ENCODE measurements around the gene PAX6. TPM values are rescaled to one million over a fixed set of nuclear protein-coding genes. Genes with fewer than 3 reads are reported as not detected.
"Not testable (repeated sequence)": the region's sequence is repeated elsewhere in the genome, so short reads cannot be mapped to it uniquely, and the experiment has no call there.

PAX6 gene
- total RNA-seq, 1 experiment from 2014 or later: 22.4 TPM

DNA sequence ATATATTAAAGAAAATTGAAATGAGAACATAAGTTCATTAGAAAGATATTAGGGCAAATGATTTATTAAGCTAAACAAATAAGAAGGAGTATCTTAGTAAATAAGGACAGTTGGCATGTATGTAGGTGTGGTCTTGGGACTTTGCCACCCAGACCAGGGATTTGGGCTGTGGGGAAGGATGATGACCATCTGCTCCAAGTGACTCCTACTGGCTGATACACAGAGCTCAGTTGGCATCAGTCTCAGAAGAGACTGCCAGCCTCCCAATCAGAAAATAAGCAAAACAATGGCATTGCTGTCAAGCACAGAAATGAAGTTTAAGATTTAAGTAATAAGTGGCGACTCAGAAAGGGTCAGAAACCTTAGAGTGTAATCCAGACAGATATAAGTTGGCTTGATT, 49.5 kb downstream of the PAX6 start:
- intact Hi-C loops (cut with micrococcal nuclease; ENCODE audit: unreplicated experiment): no loop called here
- POLR2A ChIA-PET (ENCODE audit: low non-redundant PET): no interaction called here

DNA sequence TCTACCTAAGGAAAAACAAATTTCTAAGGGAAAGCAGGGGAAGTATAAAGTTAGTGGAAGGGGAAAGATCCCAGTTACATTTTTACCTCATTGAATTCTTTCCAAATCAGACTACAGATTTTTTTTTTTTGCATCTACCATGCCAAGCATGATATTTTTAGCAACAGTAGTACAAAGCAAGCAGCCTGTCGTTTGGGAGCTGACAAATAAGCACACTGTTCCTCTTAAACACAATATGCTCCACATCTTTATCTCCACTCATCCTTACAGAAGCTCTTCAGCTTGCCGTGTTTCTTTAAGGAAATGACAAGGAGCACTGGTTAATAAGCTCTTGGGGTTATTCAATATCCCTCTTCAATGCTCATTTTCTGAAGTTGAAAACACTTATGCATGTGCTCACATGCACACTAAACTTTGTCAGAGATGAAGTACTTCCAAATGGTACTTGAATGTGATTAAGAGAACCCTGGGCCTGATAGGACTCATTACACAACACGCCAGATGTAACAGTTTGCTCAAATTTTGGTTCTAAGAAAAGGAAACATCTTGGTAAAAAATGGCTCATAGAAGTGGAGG, 53.8 kb downstream of the PAX6 start:
- intact Hi-C loops (cut with micrococcal nuclease; ENCODE audit: unreplicated experiment): no loop called here
- no peak for DNase-seq (ENCODE audit: low spot score)
- H3K27me3 ChIP-seq (replicated peaks; ENCODE audit: insufficient read depth, low read depth, low read length, poor library complexity): no peaks in the 10 kb centered on the region
- POLR2A ChIA-PET (ENCODE audit: low non-redundant PET): no interaction called here
- no peaks in the 10 kb centered on the region for H3K4me1 ChIP-seq (ENCODE audit: insufficient read depth, low read length, poor library complexity, severe bottlenecking)
- no peak overlapping the region for H3K27ac ChIP-seq (ENCODE audit: low read depth, low read length, poor library complexity, severe bottlenecking)
- no peak overlapping the region for H3K4me3 ChIP-seq (ENCODE audit: low read depth, low read length, poor library complexity, severe bottlenecking)
- H3K36me3 ChIP-seq (ENCODE audit: insufficient read depth, low read length, poor library complexity, severe bottlenecking): no peaks in the 10 kb centered on the region
- H3K9me3 ChIP-seq (ENCODE audit: low read depth, low read length, poor library complexity, severe bottlenecking): no peaks in the 10 kb centered on the region
- CTCF ChIA-PET: no interaction called here
- TF ChIP-seq EZH2 (IDR thresholded peaks at IDR 0.05; ENCODE audit: borderline replicate concordance, low read depth, low read length, poor library complexity, severe bottlenecking): no peak
- no peak for TF ChIP-seq CTCF (conservative IDR thresholded peaks at IDR 0.05; ENCODE audit: low read depth, low read length)
- BruUV-seq (replicated peaks): no TSS peak

More for the DNA sequence above, 49.5 kb downstream of the PAX6 start:
- TF ChIP-seq EZH2 (IDR thresholded peaks at IDR 0.05; ENCODE audit: borderline replicate concordance, low read depth, low read length, poor library complexity, severe bottlenecking) (no peak), CTCF (conservative IDR thresholded peaks at IDR 0.05; ENCODE audit: low read depth, low read length) (no peak)
- no peaks in the 10 kb centered on the region for H3K27me3 ChIP-seq (replicated peaks; ENCODE audit: insufficient read depth, low read depth, low read length, poor library complexity)
- CTCF ChIA-PET: no interaction called here
- no peak overlapping the region for H3K27ac ChIP-seq (ENCODE audit: low read depth, low read length, poor library complexity, severe bottlenecking)
- H3K4me1 ChIP-seq (ENCODE audit: insufficient read depth, low read length, poor library complexity, severe bottlenecking): peaks cover 30% of the 10 kb centered on the region
- no peak overlapping the region for H3K4me3 ChIP-seq (ENCODE audit: low read depth, low read length, poor library complexity, severe bottlenecking)
- no peaks in the 10 kb centered on the region for H3K9me3 ChIP-seq (ENCODE audit: low read depth, low read length, poor library complexity, severe bottlenecking)
- BruUV-seq (replicated peaks): no TSS peak
- H3K36me3 ChIP-seq (ENCODE audit: insufficient read depth, low read length, poor library complexity, severe bottlenecking): no peaks in the 10 kb centered on the region
- no peak for DNase-seq (ENCODE audit: low spot score)

DNA sequence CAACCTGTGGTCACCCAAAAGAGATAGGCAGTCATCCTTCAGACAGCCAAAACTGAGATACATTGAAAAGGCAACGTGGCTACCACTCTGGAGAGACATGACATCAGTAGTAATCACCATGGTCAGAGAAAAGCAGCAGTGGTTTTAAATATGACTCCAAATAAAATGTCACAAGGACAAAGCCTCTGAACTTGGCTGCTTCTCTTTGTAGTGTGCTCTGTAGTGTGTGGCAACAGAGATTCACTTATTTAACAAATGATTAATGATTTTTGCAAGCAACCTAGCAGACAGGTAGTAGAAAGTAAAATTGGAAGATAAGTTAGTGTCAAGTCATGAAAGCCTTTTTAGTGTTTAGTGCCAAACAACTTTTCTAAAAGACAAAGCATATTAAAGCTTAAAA, 63.5 kb downstream of the PAX6 start:
- H3K4me1 ChIP-seq (ENCODE audit: insufficient read depth, low read length, poor library complexity, severe bottlenecking): no peaks in the 10 kb centered on the region
- H3K9me3 ChIP-seq (ENCODE audit: low read depth, low read length, poor library complexity, severe bottlenecking): no peaks in the 10 kb centered on the region
- no peak overlapping the region for H3K4me3 ChIP-seq (ENCODE audit: low read depth, low read length, poor library complexity, severe bottlenecking)
- no peaks in the 10 kb centered on the region for H3K36me3 ChIP-seq (ENCODE audit: insufficient read depth, low read length, poor library complexity, severe bottlenecking)
- POLR2A ChIA-PET (ENCODE audit: low non-redundant PET): no interaction called here
- no peak for TF ChIP-seq CTCF (conservative IDR thresholded peaks at IDR 0.05; ENCODE audit: low read depth, low read length)
- no peak for TF ChIP-seq EZH2 (IDR thresholded peaks at IDR 0.05; ENCODE audit: borderline replicate concordance, low read depth, low read length, poor library complexity, severe bottlenecking)
- intact Hi-C loops (cut with micrococcal nuclease; ENCODE audit: unreplicated experiment): no loop called here
- no peak for DNase-seq (ENCODE audit: low spot score)
- H3K27me3 ChIP-seq (replicated peaks; ENCODE audit: insufficient read depth, low read depth, low read length, poor library complexity): no peaks in the 10 kb centered on the region
- BruUV-seq (replicated peaks): no TSS peak
- CTCF ChIA-PET: no interaction called here
- H3K27ac ChIP-seq (ENCODE audit: low read depth, low read length, poor library complexity, severe bottlenecking): no peak overlapping the region

- BruUV-seq (replicated peaks); H3K27me3 ChIP-seq (replicated peaks; ENCODE audit: insufficient read depth, low read depth, low read length, poor library complexity); H3K4me1 ChIP-seq (ENCODE audit: insufficient read depth, low read length, poor library complexity, severe bottlenecking); intact Hi-C loops (cut with micrococcal nuclease; ENCODE audit: unreplicated experiment); H3K4me3 ChIP-seq (ENCODE audit: low read depth, low read length, poor library complexity, severe bottlenecking); POLR2A ChIA-PET (ENCODE audit: low non-redundant PET); H3K27ac ChIP-seq (ENCODE audit: low read depth, low read length, poor library complexity, severe bottlenecking); CTCF ChIA-PET; H3K36me3 ChIP-seq (ENCODE audit: insufficient read depth, low read length, poor library complexity, severe bottlenecking); H3K9me3 ChIP-seq (ENCODE audit: low read depth, low read length, poor library complexity, severe bottlenecking); DNase-seq (ENCODE audit: low spot score): not testable (repeated sequence)
Measured at GRCh38 chr11:31740731-31741368, 70.3 kb downstream of the PAX6 start.
